Endothelial cell of umbilical vein (primary cell): ENCODE data around the gene FAM193A. TPM values are rescaled to one million over a fixed set of nuclear protein-coding genes. Genes with fewer than 3 reads are reported as not detected.

Experiments
- BruUV-seq: library from RNA; stranded (reverse); fragments of 400-500 nt; replicated peaks from 2 replicates; lab custom pipeline; 2021; lab: Mats Ljungman, UMichigan
- CTCF ChIA-PET: fragments of 300-600, 350-600 bp; sonication (Branson Sonifier 250); formaldehyde crosslinking; loops from one replicate; lab custom pipeline; 2021; ENCODE audit warnings: antibody characterized with exemption, inconsistent platforms; lab: Charles Lee
- POLR2A ChIA-PET: fragments of 300-600, 350-600 bp; sonication (Branson Sonifier 250); formaldehyde crosslinking; loops from one replicate; lab custom pipeline; 2021; ENCODE audit warnings: antibody characterized with exemption, inconsistent platforms; lab: Charles Lee
- DNase-seq: peaks from one replicate; pipeline ENCODE4 v3.0.0-alpha.2; 2011; ENCODE audit warnings: low read depth, low spot score
- FAIRE-seq: peaks from 2 replicates; lab custom pipeline; 2011; peaks lifted over from hg19 to GRCh38; lab: Jason Lieb, UNC
- H2AFZ ChIP-seq: 2 replicates; pipeline ENCODE4 v1.6.0; 2012; ENCODE audit warnings: low read depth, low read length, control low read depth, inconsistent platforms
- H3K27ac ChIP-seq: 2 replicates; pipeline ENCODE4 v1.5.1; 2011; ENCODE audit warnings: low read depth, mild to moderate bottlenecking, control low read depth, low read length, moderate library complexity; ENCODE audit not compliant: insufficient read depth
- H3K27me3 ChIP-seq, 2 experiments: 2 replicates each; pipeline versions ENCODE4 v1.6.0 to v1.6.1; 2011; ENCODE audit warnings: low read length in 2 of 2, mixed read lengths in 1 of 2; ENCODE audit not compliant: control insufficient read depth in 2 of 2, insufficient read depth in 2 of 2
- H3K36me3 ChIP-seq, 2 experiments: 2 replicates in 1 of 2; 3 replicates in 1 of 2; pipeline ENCODE4 v1.5.1; 2011; ENCODE audit warnings: low read length in 2 of 2, mild to moderate bottlenecking in 1 of 2, moderate library complexity in 1 of 2; ENCODE audit not compliant: control insufficient read depth in 2 of 2, insufficient read depth in 2 of 2; ENCODE audit errors: extremely low read depth in 1 of 2
- H3K4me1 ChIP-seq: 3 replicates; pipeline ENCODE4 v1.5.1; 2011; ENCODE audit warnings: mild to moderate bottlenecking, low read length; ENCODE audit not compliant: control insufficient read depth, insufficient read depth; ENCODE audit errors: extremely low read depth
- H3K4me2 ChIP-seq: 2 replicates; pipeline ENCODE4 v1.6.1; 2011; ENCODE audit warnings: low read length, control low read depth, mixed read lengths; ENCODE audit not compliant: insufficient read depth
- H3K4me3 ChIP-seq, 3 experiments: fragments of 200-600 bp in 1 of 3; sonication (generic), shearing (Covaris generic) in 1 of 3; replicated peaks in 1 of 3; 2 replicates each; pipeline ENCODE4 v1.5.1; 2011 to 2016; ENCODE audit warnings: control low read depth in 3 of 3, low read length in 3 of 3, mild to moderate bottlenecking in 2 of 3, inconsistent platforms in 1 of 3, low read depth in 1 of 3, moderate library complexity in 1 of 3; ENCODE audit not compliant: insufficient read depth in 1 of 3
- H3K79me2 ChIP-seq: 2 replicates; pipeline ENCODE4 v1.6.0; 2012; ENCODE audit warnings: low read length, inconsistent platforms; ENCODE audit not compliant: control insufficient read depth, insufficient read depth
- H3K9ac ChIP-seq: replicated peaks from 2 replicates; pipeline ENCODE3; 2011; ENCODE audit warnings: low read length, control low read depth; ENCODE audit not compliant: insufficient read depth; ENCODE audit errors: extremely low read depth
- H3K9me1 ChIP-seq: replicated peaks from 3 replicates; pipeline ENCODE4 v1.6.0; 2011; ENCODE audit warnings: mild to moderate bottlenecking, low read length; ENCODE audit not compliant: control insufficient read depth, insufficient read depth; ENCODE audit errors: extremely low read depth
- H3K9me3 ChIP-seq: replicated peaks from 2 replicates; pipeline ENCODE4 v1.5.1; 2012; ENCODE audit warnings: low read length, inconsistent platforms; ENCODE audit not compliant: control insufficient read depth, insufficient read depth
- H4K20me1 ChIP-seq: replicated peaks from 2 replicates; pipeline ENCODE3; 2011; ENCODE audit warnings: mild to moderate bottlenecking, low read length; ENCODE audit not compliant: control insufficient read depth, insufficient read depth; ENCODE audit errors: extremely low read depth
- CTCF ChIP-seq, 2 donors: IDR thresholded peaks; 1 replicate in 1 of 2; 2 replicates in 1 of 2; pipeline ENCODE4 v1.5.1; 2011; ENCODE audit warnings: low read length in 2 of 2, mild to moderate bottlenecking in 2 of 2, moderate library complexity in 2 of 2, control low read depth in 1 of 2, inconsistent platforms in 1 of 2, low read depth in 1 of 2; ENCODE audit not compliant: insufficient read depth in 1 of 2; ENCODE audit errors: extremely low read depth in 1 of 2
- JUN ChIP-seq: IDR thresholded peaks from 2 replicates; pipeline ENCODE4 v1.6.1; 2011; ENCODE audit warnings: borderline replicate concordance, low read depth; ENCODE audit not compliant: insufficient read length, insufficient read depth
- MAX ChIP-seq: IDR thresholded peaks from 2 replicates; pipeline ENCODE4 v1.6.1; 2011; ENCODE audit not compliant: insufficient read depth, insufficient read length
- dilution Hi-C: fragments of 300-500 bp; cut with MboI; formaldehyde crosslinking; loops from one replicate; pipeline ENCODE4 v1.15.0; 2019; ENCODE audit warnings: low sequenced_read_pairs; ENCODE audit not compliant: extremely low pct_ligation_motif_present
- intact Hi-C: fragments of 100-400 bp; cut with micrococcal nuclease; formaldehyde crosslinking; loops from one replicate; pipeline ENCODE4 v1.10.0; 2022
- polyA plus RNA-seq, 4 experiments: library from polyadenylated mRNA; depleted of rRNA in 3 of 4; stranded (reverse) in 3 of 4; unstranded in 1 of 4; fragments of >200 nt; gene quantifications; 2 replicates each; pipeline versions ENCODE4 v1.2.1 to v1.2.3, GENCODE V29; 2011 to 2012; ENCODE audit warnings: missing spikeins in 1 of 4
- total RNA-seq: library from RNA; stranded (reverse); gene quantifications from 2 replicates; pipeline ENCODE4 v1.2.3, GENCODE V29; 2021

FAM193A gene
- total and polyA plus RNA-seq, 2 donors (not counting 3 experiments of a cell fraction or from before 2014, with no cell fraction given), result 12.3 to 32.1 TPM

DNA sequence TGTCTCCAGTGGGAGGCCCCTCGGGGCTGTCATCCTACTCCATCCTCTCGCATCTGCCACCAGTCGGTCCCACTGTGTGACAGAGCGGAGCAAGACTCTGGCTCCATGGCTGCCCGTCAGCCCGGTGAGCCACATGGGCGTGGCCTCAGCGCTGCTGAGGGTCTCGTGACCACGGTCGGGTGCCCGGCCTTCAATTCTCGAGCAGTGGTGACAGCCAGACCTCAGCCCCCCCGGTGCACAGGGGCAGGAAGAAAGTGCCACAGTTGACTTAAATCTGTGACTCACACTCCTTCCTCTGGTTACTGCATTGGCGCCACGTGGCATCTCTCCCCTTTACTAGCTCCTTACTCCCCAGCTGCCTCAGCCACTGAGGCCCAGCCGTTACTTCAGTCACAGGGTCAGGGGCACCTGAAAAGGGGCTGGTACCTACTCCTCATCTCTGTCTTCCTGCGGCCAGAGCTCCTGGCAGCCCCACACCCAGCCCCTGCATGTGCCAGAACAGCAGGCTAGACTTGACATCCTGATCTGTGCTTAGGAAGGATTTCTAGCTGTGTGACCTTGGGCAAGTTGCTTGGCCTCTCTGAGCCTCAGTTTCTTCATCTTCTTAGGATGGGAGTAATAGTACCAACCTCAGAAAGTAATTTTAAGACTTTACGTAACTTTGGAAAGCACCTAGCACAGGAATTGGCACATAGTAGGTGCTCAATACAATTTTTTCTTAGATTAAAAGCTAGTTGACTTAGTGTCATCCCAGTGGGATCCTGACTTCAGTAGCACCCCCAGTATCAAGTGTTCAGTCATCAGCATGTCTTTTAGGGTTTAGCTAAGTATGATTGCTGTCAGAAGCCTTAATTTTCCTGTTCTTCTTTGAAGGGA, 153.6 kb downstream of the FAM193A start:
- Histone ChIP-seq H3K9me3 (no peaks in the 10 kb centered on the region), H3K9me1 (no peaks in the 10 kb centered on the region), H2AFZ (no peak overlapping the region), H3K36me3 (peaks cover 4 to 38% of the 10 kb centered on the region in 2 experiments), H3K27me3 (no peaks in the 10 kb centered on the region), H3K79me2 (no peaks in the 10 kb centered on the region), H3K27ac (no peak overlapping the region), H3K4me2 (no peak overlapping the region), H3K4me1 (no peaks in the 10 kb centered on the region), H3K4me3 (no peak overlapping the region), H3K9ac (no peak overlapping the region), H4K20me1 (no peaks in the 10 kb centered on the region)
- TF ChIP-seq MAX, result no peak
- TF ChIP-seq JUN, result no peak
- no peak for TF ChIP-seq CTCF (IDR thresholded peaks at IDR 0.05; ENCODE audit: extremely low read depth in 1 of 2, insufficient read depth in 1 of 2, low read depth in 1 of 2, low read length in 2 of 2)
- FAIRE-seq, result no peak
- ChIA-PET CTCF (interaction anchor here (1.5 to 2.1 kb wide), 2 partner anchors 17 to 29 kb away, joined by 3 to 6 read pairs; no protein-coding TSS in a partner anchor), POLR2A (no interaction called here)
- dilution Hi-C loops, result no loop called here
- BruUV-seq, result no TSS peak
- DNase-seq, result no peak
- intact Hi-C loops, result no loop called here
